Measurements from ENCODE around the gene USP10.

DNA sequence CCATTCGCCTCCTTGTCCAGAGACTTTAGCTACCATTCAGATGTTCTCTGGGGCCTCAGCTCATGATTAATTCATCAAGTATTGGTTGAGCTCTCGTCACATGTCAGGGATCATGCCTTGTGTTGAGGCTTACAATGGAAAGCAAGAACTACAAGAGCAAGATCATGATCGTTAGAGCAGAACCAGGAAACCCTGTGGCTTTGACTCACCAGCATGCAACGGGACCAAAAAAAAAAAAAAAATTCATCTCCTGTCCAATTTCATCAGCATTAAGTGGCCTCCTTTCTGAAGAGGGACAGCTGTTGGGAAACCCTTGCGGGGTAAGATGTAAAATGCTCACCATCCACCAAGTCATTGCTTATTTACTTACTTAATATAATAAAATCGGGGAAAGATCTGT, 12.1 kb upstream of the USP10 start:
- TF ChIP-seq, protein P1, sequence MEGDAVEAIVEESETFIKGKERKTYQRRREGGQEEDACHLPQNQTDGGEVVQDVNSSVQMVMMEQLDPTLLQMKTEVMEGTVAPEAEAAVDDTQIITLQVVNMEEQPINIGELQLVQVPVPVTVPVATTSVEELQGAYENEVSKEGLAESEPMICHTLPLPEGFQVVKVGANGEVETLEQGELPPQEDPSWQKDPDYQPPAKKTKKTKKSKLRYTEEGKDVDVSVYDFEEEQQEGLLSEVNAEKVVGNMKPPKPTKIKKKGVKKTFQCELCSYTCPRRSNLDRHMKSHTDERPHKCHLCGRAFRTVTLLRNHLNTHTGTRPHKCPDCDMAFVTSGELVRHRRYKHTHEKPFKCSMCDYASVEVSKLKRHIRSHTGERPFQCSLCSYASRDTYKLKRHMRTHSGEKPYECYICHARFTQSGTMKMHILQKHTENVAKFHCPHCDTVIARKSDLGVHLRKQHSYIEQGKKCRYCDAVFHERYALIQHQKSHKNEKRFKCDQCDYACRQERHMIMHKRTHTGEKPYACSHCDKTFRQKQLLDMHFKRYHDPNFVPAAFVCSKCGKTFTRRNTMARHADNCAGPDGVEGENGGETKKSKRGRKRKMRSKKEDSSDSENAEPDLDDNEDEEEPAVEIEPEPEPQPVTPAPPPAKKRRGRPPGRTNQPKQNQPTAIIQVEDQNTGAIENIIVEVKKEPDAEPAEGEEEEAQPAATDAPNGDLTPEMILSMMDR (IDR thresholded peaks at IDR 0.05), result no peak
- no peak for TF ChIP-seq POLR2A (IDR thresholded peaks at IDR 0.05)
